HCT116 (cell line): ENCODE measurements around the gene SURF6.

Experiments used
- POLR2A ChIP-seq: IDR thresholded peaks from 2 replicates; pipeline ENCODE4 v1.7.0; 2011; ENCODE audit warnings: borderline replicate concordance; ENCODE audit not compliant: insufficient read depth, insufficient read length; ENCODE audit errors: extremely low read depth
- SRF ChIP-seq: IDR thresholded peaks from 2 replicates; pipeline ENCODE4 v1.6.1; 2012; ENCODE audit warnings: low read depth

GRCh38 chr9:133315997-133316396, 20.0 kb downstream of the SURF6 start:
- no peak for TF ChIP-seq SRF
- TF ChIP-seq POLR2A: no peak
